CD8-positive, alpha-beta memory T cell (primary cell): ENCODE data around the gene NSG1. TPM values are rescaled to one million over a fixed set of nuclear protein-coding genes. Genes with fewer than 3 reads are reported as not detected.

Source experiments
- CTCF ChIA-PET: fragments of 350-600 bp; sonication (Branson Sonifier 250); formaldehyde crosslinking; loops from one replicate; lab custom pipeline; 2021; ENCODE audit warnings: antibody characterized with exemption; lab: Charles Lee
- POLR2A ChIA-PET: fragments of 350-600 bp; sonication (Branson Sonifier 250); formaldehyde crosslinking; loops from one replicate; lab custom pipeline; 2021; ENCODE audit warnings: antibody characterized with exemption; lab: Charles Lee
- DNase-seq, 5 donors: peaks; one replicate each; pipeline versions ENCODE4 v3.0.0 to v3.0.0-alpha.2; 2020 to 2022; ENCODE audit warnings: mixed read lengths in 1 of 5
- H3K27ac ChIP-seq: one replicate; pipeline ENCODE4 v1.7.0; 2013; ENCODE audit warnings: low read depth, mild to moderate bottlenecking, low read length, moderate library complexity
- H3K27me3 ChIP-seq: 2 replicates; pipeline ENCODE4 v1.7.0; 2013; ENCODE audit warnings: low read length, mild to moderate bottlenecking; ENCODE audit not compliant: insufficient read depth, poor library complexity, severe bottlenecking
- H3K36me3 ChIP-seq: 2 replicates; pipeline ENCODE4 v1.7.0; 2013; ENCODE audit warnings: mild to moderate bottlenecking, low read length, moderate library complexity; ENCODE audit not compliant: insufficient read depth
- H3K4me1 ChIP-seq: 2 replicates; pipeline ENCODE4 v1.7.0; 2013; ENCODE audit warnings: mild to moderate bottlenecking, low read length, moderate library complexity; ENCODE audit not compliant: insufficient read depth
- H3K4me3 ChIP-seq: 2 replicates; pipeline ENCODE4 v1.7.0; 2013; ENCODE audit warnings: mild to moderate bottlenecking, low read length
- H3K9me3 ChIP-seq: 2 replicates; pipeline ENCODE4 v1.7.0; 2013; ENCODE audit warnings: mild to moderate bottlenecking, low read length
- H3K27ac Mint-ChIP-seq, 8 donors: one replicate each; pipeline ENCODE4 v1.8.0; 2020 to 2021; ENCODE audit warnings: mixed read lengths in 8 of 8, mild to moderate bottlenecking in 6 of 8, inconsistent platforms in 3 of 8, moderate library complexity in 3 of 8
- H3K27me3 Mint-ChIP-seq, 2 donors: one replicate each; pipeline ENCODE4 v1.8.0; 2020 to 2021; ENCODE audit warnings: mixed read lengths in 2 of 2, mild to moderate bottlenecking in 1 of 2, moderate library complexity in 1 of 2
- H3K36me3 Mint-ChIP-seq, 3 donors: one replicate each; pipeline ENCODE4 v1.8.0; 2020 to 2021; ENCODE audit warnings: mixed read lengths in 3 of 3, inconsistent platforms in 1 of 3, mild to moderate bottlenecking in 1 of 3
- H3K4me1 Mint-ChIP-seq, 3 donors: one replicate each; pipeline ENCODE4 v1.8.0; 2020 to 2021; ENCODE audit warnings: mixed read lengths in 3 of 3, inconsistent platforms in 1 of 3, mild to moderate bottlenecking in 1 of 3
- H3K4me3 Mint-ChIP-seq, 7 donors: one replicate each; pipeline ENCODE4 v1.8.0; 2020 to 2021; ENCODE audit warnings: mixed read lengths in 7 of 7, mild to moderate bottlenecking in 6 of 7, moderate library complexity in 4 of 7, inconsistent platforms in 2 of 7
- H3K9me3 Mint-ChIP-seq, 5 donors: one replicate each; pipeline ENCODE4 v1.8.0; 2020 to 2022; ENCODE audit warnings: mixed read lengths in 5 of 5, mild to moderate bottlenecking in 3 of 5, moderate library complexity in 2 of 5, inconsistent platforms in 1 of 5
- polyA plus RNA-seq: library from polyadenylated mRNA; unstranded; fragments of 300-500 nt; fragmentation: Illumina TruSeq; gene quantifications from one replicate; pipeline ENCODE4 v1.2.3, GENCODE V29; 2021
- total RNA-seq, 2 experiments: library from RNA; stranded (reverse); gene quantifications; one replicate each; pipeline ENCODE4 v1.2.3, GENCODE V29; 2021

The NSG1 gene
- total and polyA plus RNA-seq, 3 experiments from 2014 or later, result 15.1 to 49.8 (median 16.3) TPM

DNA sequence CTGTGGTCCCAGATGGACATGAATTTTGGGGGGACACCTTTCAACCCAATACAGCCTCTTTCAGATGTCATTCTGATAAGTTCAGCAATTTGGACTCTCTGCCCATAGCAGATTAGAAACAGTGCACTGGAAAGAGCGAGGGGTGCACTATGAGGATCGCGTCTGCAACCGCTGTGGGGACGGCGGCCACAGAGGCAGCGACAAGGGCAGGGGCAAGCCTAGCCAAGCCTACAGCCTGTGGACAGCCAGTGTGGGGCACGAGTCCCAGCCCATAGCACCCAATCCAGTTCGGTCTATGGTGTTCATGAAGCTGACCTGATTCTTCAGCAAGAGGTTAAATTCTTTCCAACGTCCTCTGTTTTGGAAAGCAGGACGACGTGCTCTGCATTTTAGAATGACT is 9.7 kb upstream of the NSG1 start:
- no peak overlapping the region for H3K27ac Mint-ChIP-seq
- peaks cover 0 to 3% (median 1%) of the 10 kb centered on the region in 5 donors for H3K9me3 Mint-ChIP-seq
- Histone ChIP-seq H3K36me3 (no peaks in the 10 kb centered on the region), H3K4me3 (no peak overlapping the region), H3K27me3 (no peaks in the 10 kb centered on the region), H3K27ac (no peak overlapping the region), H3K9me3 (no peaks in the 10 kb centered on the region), H3K4me1 (no peaks in the 10 kb centered on the region)
- no peak overlapping the region for H3K4me3 Mint-ChIP-seq
- POLR2A ChIA-PET, result no interaction called here
- peaks cover 9 to 21% of the 10 kb centered on the region in 2 donors for H3K27me3 Mint-ChIP-seq
- CTCF ChIA-PET, result no interaction called here
- peaks cover 0 to 4% (median 0%) of the 10 kb centered on the region in 3 donors for H3K36me3 Mint-ChIP-seq
- no peak for DNase-seq
- H3K4me1 Mint-ChIP-seq, result no peaks in the 10 kb centered on the region

DNA sequence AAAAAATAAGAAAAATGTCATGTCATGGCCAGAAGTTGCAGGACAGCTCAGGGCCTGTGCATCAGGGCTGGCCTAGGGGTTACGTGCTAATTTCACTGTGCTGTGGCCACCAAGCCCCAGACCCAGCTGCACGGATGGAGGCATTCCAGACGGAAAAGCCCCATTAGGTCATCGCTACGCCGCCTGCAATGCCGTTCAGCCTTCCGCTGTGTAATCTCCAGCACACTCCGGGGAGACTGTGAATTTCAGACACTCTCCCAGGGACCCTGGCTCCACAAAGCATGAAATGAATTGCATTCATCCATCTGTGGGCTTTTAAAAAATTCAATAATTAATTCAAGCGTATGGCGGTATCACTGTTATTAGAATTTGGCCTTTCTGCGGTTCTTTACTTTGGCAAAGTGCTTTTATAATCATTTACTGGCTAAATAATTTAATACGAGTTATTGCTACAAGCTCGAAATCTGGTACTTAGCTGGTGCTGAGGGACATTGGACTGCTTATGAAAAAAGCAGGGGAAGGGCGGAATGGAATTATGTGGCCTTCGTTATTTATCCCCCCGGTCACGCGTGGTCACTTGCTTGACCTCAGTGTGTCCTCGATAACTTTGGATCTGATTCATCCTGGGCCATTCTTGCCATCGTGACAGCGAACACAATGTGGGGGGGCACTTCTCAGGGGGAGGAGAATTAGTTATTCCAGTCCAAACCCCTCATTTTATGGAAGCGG is 9.0 kb upstream of the NSG1 start:
- H3K27me3 Mint-ChIP-seq, result peaks cover 9 to 18% of the 10 kb centered on the region in 2 donors
- no peaks in the 10 kb centered on the region for H3K9me3 ChIP-seq
- no peak overlapping the region for H3K4me3 ChIP-seq
- POLR2A ChIA-PET, result no interaction called here
- H3K27me3 ChIP-seq, result no peaks in the 10 kb centered on the region
- no peak for DNase-seq
- no peaks in the 10 kb centered on the region for H3K4me1 ChIP-seq
- no peak overlapping the region for H3K4me3 Mint-ChIP-seq
- no peak overlapping the region for H3K27ac Mint-ChIP-seq
- H3K9me3 Mint-ChIP-seq, result peaks cover 0 to 3% (median 1%) of the 10 kb centered on the region in 5 donors
- H3K36me3 ChIP-seq, result no peaks in the 10 kb centered on the region
- no peak overlapping the region for H3K27ac ChIP-seq
- CTCF ChIA-PET, result no interaction called here
- peaks cover 0 to 4% (median 0%) of the 10 kb centered on the region in 3 donors for H3K36me3 Mint-ChIP-seq
- no peaks in the 10 kb centered on the region for H3K4me1 Mint-ChIP-seq

- H3K9me3 Mint-ChIP-seq, result peaks cover 0 to 3% (median 1%) of the 10 kb centered on the region in 5 donors
- Histone ChIP-seq H3K27me3 (no peaks in the 10 kb centered on the region), H3K4me3 (no peak overlapping the region), H3K36me3 (no peaks in the 10 kb centered on the region), H3K27ac (no peak overlapping the region), H3K4me1 (no peaks in the 10 kb centered on the region), H3K9me3 (no peaks in the 10 kb centered on the region)
- peaks cover 0 to 4% (median 0%) of the 10 kb centered on the region in 3 donors for H3K36me3 Mint-ChIP-seq
- ChIA-PET CTCF (no interaction called here), POLR2A (no interaction called here)
- no peak for DNase-seq
- H3K27ac Mint-ChIP-seq, result no peak overlapping the region
- H3K27me3 Mint-ChIP-seq, result peaks cover 9 to 15% of the 10 kb centered on the region in 2 donors
- peaks cover 0 to 7% (median 1%) of the 10 kb centered on the region in 3 donors for H3K4me1 Mint-ChIP-seq
- H3K4me3 Mint-ChIP-seq, result peak overlapping the region in 1 of 7 donors; percentile 48
Observed at GRCh38 chr4:4379540-4380087, 7.3 kb upstream of the NSG1 start.

GRCh38 chr4:4383085-4383484 is 3.8 kb upstream of the NSG1 start:
- Mint-ChIP-seq H3K4me3 (peak overlapping the region in 2 of 7 donors; percentile 54 to 71), H3K27me3 (peaks cover 10 to 13% of the 10 kb centered on the region in 2 donors), H3K36me3 (peaks cover 0 to 3% (median 0%) of the 10 kb centered on the region in 3 donors), H3K4me1 (peaks cover 9 to 17% (median 13%) of the 10 kb centered on the region in 3 donors), H3K9me3 (no peaks in the 10 kb centered on the region), H3K27ac (peak overlapping the region in 3 of 8 donors; percentile 34 to 81 (median 39))
- H3K4me1 ChIP-seq, result peaks cover 8% of the 10 kb centered on the region
- ChIA-PET CTCF (interaction anchor here (0.7 to 1.3 kb wide), 2 partner anchors 7 to 23 kb away, joined by 3 read pairs; no protein-coding TSS in a partner anchor), POLR2A (no interaction called here)
- H3K9me3 ChIP-seq, result no peaks in the 10 kb centered on the region
- no peak overlapping the region for H3K4me3 ChIP-seq
- DNase-seq, result no peak
- H3K27ac ChIP-seq, result no peak overlapping the region
- no peaks in the 10 kb centered on the region for H3K27me3 ChIP-seq
- H3K36me3 ChIP-seq, result no peaks in the 10 kb centered on the region

GRCh38 chr4:4384837-4385236 is 2.1 kb upstream of the NSG1 start:
- ChIA-PET CTCF (interaction anchor here (0.7 to 1.1 kb wide), 6 partner anchors 9 to 125 kb away, joined by 3 to 4 read pairs (median 3); no protein-coding TSS in a partner anchor), POLR2A (interaction anchor here (1.1 kb wide), 1 partner anchor 23 kb away, joined by 3 read pairs; no protein-coding TSS in a partner anchor)
- H3K4me1 Mint-ChIP-seq, result peaks cover 14 to 31% (median 23%) of the 10 kb centered on the region in 3 donors
- peaks cover 12% of the 10 kb centered on the region for H3K4me1 ChIP-seq
- H3K36me3 ChIP-seq, result no peaks in the 10 kb centered on the region
- H3K27ac Mint-ChIP-seq, result peak overlapping the region in 2 of 8 donors; percentile 47 to 95
- peak in 1 of 5 donors; percentile 9 for DNase-seq
- H3K9me3 Mint-ChIP-seq, result no peaks in the 10 kb centered on the region
- no peaks in the 10 kb centered on the region for H3K27me3 ChIP-seq
- no peak overlapping the region for H3K4me3 ChIP-seq
- H3K27ac ChIP-seq, result no peak overlapping the region
- H3K9me3 ChIP-seq, result no peaks in the 10 kb centered on the region
- peaks cover 0 to 14% (median 0%) of the 10 kb centered on the region in 3 donors for H3K36me3 Mint-ChIP-seq
- peaks cover 8 to 13% of the 10 kb centered on the region in 2 donors for H3K27me3 Mint-ChIP-seq
- H3K4me3 Mint-ChIP-seq, result peak overlapping the region; percentile 59 to 99 (median 75)

GRCh38 chr4:4385729-4386295 is 1.1 kb upstream of the NSG1 start:
- POLR2A ChIA-PET, result interaction anchor here (0.7 kb wide), 1 partner anchor 126 kb away, joined by 3 read pairs; no protein-coding TSS in a partner anchor
- CTCF ChIA-PET, result no interaction called here
- Histone ChIP-seq H3K36me3 (no peaks in the 10 kb centered on the region), H3K27me3 (no peaks in the 10 kb centered on the region), H3K27ac (no peak overlapping the region), H3K4me3 (peak overlapping the region; percentile 41), H3K9me3 (no peaks in the 10 kb centered on the region), H3K4me1 (peaks cover 12% of the 10 kb centered on the region)
- peak overlapping the region; percentile 89 to 99 (median 93) for H3K4me3 Mint-ChIP-seq
- peaks cover 14 to 32% (median 23%) of the 10 kb centered on the region in 3 donors for H3K4me1 Mint-ChIP-seq
- no peak for DNase-seq
- peaks cover 0 to 19% (median 0%) of the 10 kb centered on the region in 3 donors for H3K36me3 Mint-ChIP-seq
- peaks cover 6 to 13% of the 10 kb centered on the region in 2 donors for H3K27me3 Mint-ChIP-seq
- H3K9me3 Mint-ChIP-seq, result no peaks in the 10 kb centered on the region
- peak overlapping the region in 5 of 8 donors; percentile 65 to 87 (median 75) for H3K27ac Mint-ChIP-seq

DNA sequence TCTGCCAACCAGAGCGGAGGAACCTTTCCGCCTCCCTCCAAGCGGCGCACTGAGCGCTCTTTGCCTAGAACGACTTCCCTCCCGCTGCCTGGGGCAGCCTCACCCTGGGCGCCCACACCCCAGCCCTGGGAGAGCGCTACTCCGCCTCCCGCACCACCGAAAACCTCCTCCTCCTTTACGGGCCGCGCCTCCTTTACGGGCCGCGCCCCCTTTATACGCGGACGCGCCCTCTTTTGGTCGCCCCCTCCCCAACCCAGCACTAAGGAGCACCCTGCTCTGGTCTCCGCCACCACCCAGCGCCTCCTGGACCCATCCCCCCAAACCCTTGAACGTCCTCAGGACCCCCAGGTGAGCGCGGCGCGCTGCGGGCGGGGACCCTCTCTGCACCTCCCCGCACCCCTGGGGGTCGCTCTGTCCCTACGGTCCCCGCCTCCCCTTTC is 586 bp upstream of the NSG1 start:
- no peaks in the 10 kb centered on the region for H3K9me3 ChIP-seq
- Mint-ChIP-seq H3K27me3 (peaks cover 5 to 13% of the 10 kb centered on the region in 2 donors), H3K4me1 (peaks cover 14 to 32% (median 23%) of the 10 kb centered on the region in 3 donors), H3K4me3 (peak overlapping the region; percentile 89 to 99 (median 93)), H3K36me3 (peaks cover 0 to 24% (median under 1%) of the 10 kb centered on the region in 3 donors), H3K27ac (peak overlapping the region in 6 of 8 donors; percentile 65 to 87 (median 78)), H3K9me3 (no peaks in the 10 kb centered on the region)
- peak overlapping the region; percentile 24 for H3K27ac ChIP-seq
- no peaks in the 10 kb centered on the region for H3K36me3 ChIP-seq
- peak in 3 of 5 donors; percentile 30 to 62 (median 50) for DNase-seq
- no peaks in the 10 kb centered on the region for H3K27me3 ChIP-seq
- peak overlapping the region; percentile 41 for H3K4me3 ChIP-seq
- ChIA-PET POLR2A (interaction anchor here (1.1 to 2.2 kb wide), 2 partner anchors 96 to 138 kb away, joined by 4 to 7 read pairs; partner anchors contain the start of genes LYAR, TMEM128 and ZBTB49), CTCF (interaction anchor here (1.9 kb wide), 1 partner anchor 126 kb away, joined by 6 read pairs; no protein-coding TSS in a partner anchor)
- peaks cover 12% of the 10 kb centered on the region for H3K4me1 ChIP-seq
